Measurements from ENCODE around the gene KCND3. TPM values are rescaled to one million over a fixed set of nuclear protein-coding genes. Genes with fewer than 3 reads are reported as not detected.

KCND3 gene
- total RNA-seq, 4 donors from 2014 or later = 1.8 to 5.3 (median 4.2) TPM

- H3K36me3 ChIP-seq = no peaks in the 10 kb centered on the region
- intact Hi-C loops (cut with DNase I) = no loop called here
- 47 to 77% methylated on average over 2 of the region's 2 CpGs for WGBS, 2 donors
- H3K4me1 ChIP-seq = no peaks in the 10 kb centered on the region
- DNase-seq = no peak
- no peak overlapping the region for H3K4me3 ChIP-seq (replicated peaks in 1 of 3)
- H3K27ac ChIP-seq = no peak overlapping the region
- H3K9me3 ChIP-seq = no peaks in the 10 kb centered on the region
- H3K27me3 ChIP-seq = no peaks in the 10 kb centered on the region
- TF ChIP-seq POLR2A (IDR thresholded peaks at IDR 0.05) = no peak
- TF ChIP-seq, protein P1, sequence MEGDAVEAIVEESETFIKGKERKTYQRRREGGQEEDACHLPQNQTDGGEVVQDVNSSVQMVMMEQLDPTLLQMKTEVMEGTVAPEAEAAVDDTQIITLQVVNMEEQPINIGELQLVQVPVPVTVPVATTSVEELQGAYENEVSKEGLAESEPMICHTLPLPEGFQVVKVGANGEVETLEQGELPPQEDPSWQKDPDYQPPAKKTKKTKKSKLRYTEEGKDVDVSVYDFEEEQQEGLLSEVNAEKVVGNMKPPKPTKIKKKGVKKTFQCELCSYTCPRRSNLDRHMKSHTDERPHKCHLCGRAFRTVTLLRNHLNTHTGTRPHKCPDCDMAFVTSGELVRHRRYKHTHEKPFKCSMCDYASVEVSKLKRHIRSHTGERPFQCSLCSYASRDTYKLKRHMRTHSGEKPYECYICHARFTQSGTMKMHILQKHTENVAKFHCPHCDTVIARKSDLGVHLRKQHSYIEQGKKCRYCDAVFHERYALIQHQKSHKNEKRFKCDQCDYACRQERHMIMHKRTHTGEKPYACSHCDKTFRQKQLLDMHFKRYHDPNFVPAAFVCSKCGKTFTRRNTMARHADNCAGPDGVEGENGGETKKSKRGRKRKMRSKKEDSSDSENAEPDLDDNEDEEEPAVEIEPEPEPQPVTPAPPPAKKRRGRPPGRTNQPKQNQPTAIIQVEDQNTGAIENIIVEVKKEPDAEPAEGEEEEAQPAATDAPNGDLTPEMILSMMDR (IDR thresholded peaks at IDR 0.05) = no peak
These were observed 61.8 kb downstream of the KCND3 start for GRCh38 chr1:111927652-111928051.

DNA sequence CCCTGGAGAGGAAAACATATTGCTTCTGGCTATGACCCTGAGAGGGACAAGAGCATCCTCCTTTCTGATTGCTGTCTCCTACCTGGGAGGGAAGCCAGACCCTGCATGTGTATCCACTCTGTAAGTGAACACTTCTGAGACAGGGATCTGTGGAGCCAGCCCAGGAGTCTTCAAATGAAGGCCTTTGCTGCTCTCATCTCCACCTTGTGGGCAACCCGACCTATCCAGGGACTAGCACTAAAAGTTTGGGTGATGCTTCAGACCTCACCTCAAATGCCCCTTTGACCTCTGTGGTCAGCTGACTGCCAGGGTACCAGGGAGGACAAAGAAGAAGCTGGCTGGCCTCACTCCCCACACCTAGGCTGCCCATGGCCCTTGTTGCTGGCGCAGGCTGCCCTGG lies 64.7 kb downstream of the KCND3 start:
- no peaks in the 10 kb centered on the region for H3K36me3 ChIP-seq
- no peak for DNase-seq
- no peaks in the 10 kb centered on the region for H3K9me3 ChIP-seq
- peaks cover 0 to 3% of the 10 kb centered on the region in 2 donors for H3K4me1 ChIP-seq
- H3K4me3 ChIP-seq (replicated peaks in 1 of 3) = no peak overlapping the region
- H3K27ac ChIP-seq = no peak overlapping the region
- 60 to 71% methylated on average over 1 to 2 of the region's 2 CpGs for WGBS, 2 donors
- no peaks in the 10 kb centered on the region for H3K27me3 ChIP-seq
- intact Hi-C loops (cut with DNase I) = no loop called here
- no peak for TF ChIP-seq POLR2A (IDR thresholded peaks at IDR 0.05)

- TF ChIP-seq, protein P1 (IDR thresholded peaks at IDR 0.05) = no peak
- no peak for TF ChIP-seq POLR2A (IDR thresholded peaks at IDR 0.05)
- intact Hi-C loops (cut with DNase I) = no loop called here
- no peaks in the 10 kb centered on the region for H3K36me3 ChIP-seq
- no peak for DNase-seq
- 78 to 84% methylated on average over 5 of the region's 5 CpGs for WGBS, 2 donors
- no peaks in the 10 kb centered on the region for H3K9me3 ChIP-seq
- H3K4me1 ChIP-seq = peaks cover 0 to 3% of the 10 kb centered on the region in 2 donors
- no peak overlapping the region for H3K4me3 ChIP-seq (replicated peaks in 1 of 3)
- no peak overlapping the region for H3K27ac ChIP-seq
- H3K27me3 ChIP-seq = no peaks in the 10 kb centered on the region
These were observed 65.7 kb downstream of the KCND3 start for GRCh38 chr1:111923766-111924165.

DNA sequence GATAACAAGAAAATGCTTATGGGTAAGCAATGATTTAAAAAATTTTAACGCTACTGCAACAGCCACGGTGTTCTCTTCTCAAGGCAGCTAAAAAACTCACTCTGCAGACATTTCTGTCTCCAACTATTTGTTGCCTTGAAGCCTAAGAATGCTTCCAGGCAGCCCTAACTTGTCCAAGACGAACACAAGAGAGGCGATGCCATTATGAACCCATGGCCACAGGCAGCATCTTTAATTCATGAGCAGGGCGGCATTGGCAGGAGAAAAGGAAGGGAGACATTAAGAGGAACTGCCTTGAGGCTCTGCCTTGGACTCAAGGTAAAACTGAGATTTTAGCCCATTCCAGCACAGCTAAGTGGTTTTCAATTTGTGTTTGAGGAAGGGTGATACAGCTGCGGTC lies 67.5 kb downstream of the KCND3 start:
- intact Hi-C loops (cut with DNase I) = no loop called here
- WGBS, 2 donors = 86 to 89% methylated on average over 6 of the region's 6 CpGs
- H3K9me3 ChIP-seq = no peaks in the 10 kb centered on the region
- no peaks in the 10 kb centered on the region for H3K27me3 ChIP-seq
- H3K4me3 ChIP-seq (replicated peaks in 1 of 3) = no peak overlapping the region
- H3K27ac ChIP-seq = no peak overlapping the region
- no peaks in the 10 kb centered on the region for H3K36me3 ChIP-seq
- peaks cover 0 to 3% of the 10 kb centered on the region in 2 donors for H3K4me1 ChIP-seq
- no peak for DNase-seq
- TF ChIP-seq POLR2A (IDR thresholded peaks at IDR 0.05) = no peak
- TF ChIP-seq, protein P1 (IDR thresholded peaks at IDR 0.05) = no peak

- peak; percentile 26 to 36 for DNase-seq
- intact Hi-C loops (cut with DNase I) = no loop called here
- Histone ChIP-seq H3K4me1 (peaks cover 0 to 3% of the 10 kb centered on the region in 2 donors), H3K4me3 (replicated peaks in 1 of 3) (no peak overlapping the region), H3K27ac (no peak overlapping the region), H3K9me3 (no peaks in the 10 kb centered on the region), H3K36me3 (no peaks in the 10 kb centered on the region), H3K27me3 (no peaks in the 10 kb centered on the region)
- 55 to 62% methylated on average over 11 of the region's 11 CpGs for WGBS, 2 donors
- TF ChIP-seq, protein P1 (IDR thresholded peaks at IDR 0.05) = no peak
- no peak for TF ChIP-seq POLR2A (IDR thresholded peaks at IDR 0.05)
These were observed 69.0 kb downstream of the KCND3 start for GRCh38 chr1:111920221-111921024.

All from thyroid gland (tissue), 4 donors.